Activated CD8-positive, alpha-beta memory T cell treated with anti-CD3 and anti-CD28 coated beads, Interleukin-2, amount 50 U/mL, for 1 hour (primary cell): Measurements from ENCODE around the gene SUSD2.
"Not testable (repeated sequence)": the region's sequence is repeated elsewhere in the genome, so short reads cannot be mapped to it uniquely, and the experiment has no call there.

Experiments
- DNase-seq: peaks from one replicate; pipeline ENCODE4 v3.0.0-alpha.2; 2020; ENCODE audit errors: extremely low read depth

SUSD2 gene, protein sequence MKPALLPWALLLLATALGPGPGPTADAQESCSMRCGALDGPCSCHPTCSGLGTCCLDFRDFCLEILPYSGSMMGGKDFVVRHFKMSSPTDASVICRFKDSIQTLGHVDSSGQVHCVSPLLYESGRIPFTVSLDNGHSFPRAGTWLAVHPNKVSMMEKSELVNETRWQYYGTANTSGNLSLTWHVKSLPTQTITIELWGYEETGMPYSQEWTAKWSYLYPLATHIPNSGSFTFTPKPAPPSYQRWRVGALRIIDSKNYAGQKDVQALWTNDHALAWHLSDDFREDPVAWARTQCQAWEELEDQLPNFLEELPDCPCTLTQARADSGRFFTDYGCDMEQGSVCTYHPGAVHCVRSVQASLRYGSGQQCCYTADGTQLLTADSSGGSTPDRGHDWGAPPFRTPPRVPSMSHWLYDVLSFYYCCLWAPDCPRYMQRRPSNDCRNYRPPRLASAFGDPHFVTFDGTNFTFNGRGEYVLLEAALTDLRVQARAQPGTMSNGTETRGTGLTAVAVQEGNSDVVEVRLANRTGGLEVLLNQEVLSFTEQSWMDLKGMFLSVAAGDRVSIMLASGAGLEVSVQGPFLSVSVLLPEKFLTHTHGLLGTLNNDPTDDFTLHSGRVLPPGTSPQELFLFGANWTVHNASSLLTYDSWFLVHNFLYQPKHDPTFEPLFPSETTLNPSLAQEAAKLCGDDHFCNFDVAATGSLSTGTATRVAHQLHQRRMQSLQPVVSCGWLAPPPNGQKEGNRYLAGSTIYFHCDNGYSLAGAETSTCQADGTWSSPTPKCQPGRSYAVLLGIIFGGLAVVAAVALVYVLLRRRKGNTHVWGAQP

DNA sequence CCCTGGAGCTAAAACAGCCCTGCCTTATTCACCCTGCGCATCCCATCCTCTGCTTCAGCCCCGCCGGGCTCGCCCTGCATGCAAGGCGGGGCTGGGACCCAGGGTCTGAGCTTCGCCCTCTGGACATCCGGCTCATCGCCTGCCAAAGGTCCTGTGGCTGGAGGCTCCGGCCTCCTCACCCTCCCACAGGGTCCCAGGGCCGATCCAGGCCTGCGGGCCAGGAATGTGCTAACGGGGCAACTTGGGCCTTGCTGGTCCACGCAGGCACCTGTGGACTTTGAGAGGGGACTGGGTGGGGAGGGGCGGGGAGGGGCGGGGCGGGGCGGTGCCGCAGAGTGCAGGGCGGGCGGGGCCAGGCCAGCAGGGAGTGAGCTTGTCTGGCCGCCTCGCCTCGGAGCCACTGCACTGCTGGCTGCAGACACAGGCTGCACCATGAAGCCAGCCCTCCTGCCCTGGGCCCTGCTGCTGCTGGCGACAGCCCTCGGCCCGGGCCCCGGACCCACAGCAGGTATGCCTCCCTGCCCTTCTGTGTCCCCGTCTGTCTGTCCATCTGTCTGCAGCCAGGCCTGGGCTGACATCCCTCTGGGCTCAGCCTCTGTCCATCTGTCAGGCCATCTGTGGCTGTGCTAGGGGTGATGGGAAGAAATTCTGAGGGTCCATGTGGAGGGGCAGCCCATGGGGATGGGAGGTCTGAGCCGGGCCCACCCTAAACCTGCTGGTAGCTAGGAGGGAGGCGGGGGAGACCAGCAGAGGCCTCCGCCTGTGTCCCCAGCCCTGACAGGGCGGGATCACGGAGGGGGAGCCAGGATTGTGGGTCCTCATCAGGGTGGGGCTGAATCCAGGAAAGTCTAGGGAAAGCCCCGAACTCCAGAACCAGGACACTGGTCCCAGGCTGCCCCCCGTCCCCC is at the start of gene SUSD2:
Gene SUSD2 (plus strand): TSS at position 400 of the 908 bp plus-strand sequence. CDS start 33 bp downstream, at position 433.
- DNase-seq, result no peak

DNA sequence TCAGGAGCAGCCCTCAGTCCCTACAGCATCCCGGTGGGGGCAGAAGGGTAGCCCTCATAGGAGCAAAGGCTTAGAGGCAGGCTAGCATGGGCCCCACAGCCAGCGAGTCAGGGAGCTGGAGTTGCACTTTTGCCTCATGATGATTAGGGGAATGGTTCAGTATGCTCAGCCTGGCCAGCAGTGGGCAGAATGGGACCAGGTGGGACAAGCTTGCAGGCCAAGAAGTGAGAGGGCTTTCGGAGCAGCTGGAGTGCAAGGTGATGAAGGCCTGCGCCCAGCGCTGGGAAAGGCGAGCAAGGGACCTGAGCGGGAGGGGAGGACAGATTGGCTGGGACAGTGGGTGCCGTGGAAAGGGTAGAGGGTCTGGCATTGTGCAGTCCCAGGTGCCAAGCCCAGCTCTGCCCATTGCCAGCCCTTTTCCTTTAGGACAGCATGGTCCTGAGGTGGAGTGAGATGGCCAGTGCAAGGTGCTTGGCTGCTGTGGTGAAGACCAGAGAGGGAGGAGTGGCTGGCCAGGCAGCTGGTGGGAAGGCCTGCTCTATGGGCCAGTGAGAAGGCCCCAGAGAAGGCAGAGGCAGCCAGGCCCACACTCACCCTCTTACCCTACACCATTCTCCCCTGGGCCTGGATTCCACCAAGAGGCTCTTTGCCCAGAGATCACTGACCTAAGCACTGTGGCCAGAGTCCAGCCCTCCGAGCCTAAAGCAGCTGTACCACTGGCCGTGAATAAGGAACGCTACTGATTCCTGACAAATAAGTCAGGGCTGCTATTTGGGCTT is 47.9 kb upstream of the SUSD2 start:
- no peak for DNase-seq

DNA sequence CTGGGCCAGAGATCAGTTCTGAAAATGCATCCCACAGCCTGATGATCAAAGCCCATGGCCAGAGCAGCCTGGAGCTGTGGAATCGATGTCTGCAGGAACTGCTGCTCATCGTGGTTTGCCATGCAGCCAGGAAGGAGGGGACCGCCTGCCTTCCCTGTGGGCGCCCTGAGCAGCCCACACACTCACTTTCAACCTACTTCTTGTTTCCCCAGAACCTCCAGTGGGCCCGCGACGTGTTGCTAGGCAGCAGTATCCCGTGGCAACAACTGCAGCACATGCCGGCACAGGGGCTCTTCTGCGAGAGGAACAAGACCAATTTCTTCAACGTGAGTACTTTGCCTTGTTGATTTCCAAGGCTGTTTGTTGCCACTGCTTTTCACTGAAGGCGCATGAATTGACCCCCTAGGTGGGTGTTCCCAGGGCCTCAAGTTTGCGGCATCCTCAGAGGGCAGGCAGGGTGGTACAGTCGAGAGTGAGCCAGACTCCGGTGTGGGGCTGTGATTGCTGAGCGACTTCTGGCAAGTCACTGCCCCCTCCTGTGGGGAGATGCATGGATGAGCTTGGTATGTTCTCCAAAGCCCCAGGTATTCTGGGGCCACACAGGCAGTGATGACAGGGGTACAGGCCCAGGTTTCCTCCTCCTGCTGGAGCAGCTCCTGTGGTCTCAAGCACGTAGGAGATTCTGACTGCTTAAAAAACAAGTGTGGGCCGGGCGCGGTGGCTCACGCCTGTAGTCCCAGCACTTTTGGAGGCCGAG is 47.0 kb upstream of the SUSD2 start:
- DNase-seq, result peak; percentile 70

DNA sequence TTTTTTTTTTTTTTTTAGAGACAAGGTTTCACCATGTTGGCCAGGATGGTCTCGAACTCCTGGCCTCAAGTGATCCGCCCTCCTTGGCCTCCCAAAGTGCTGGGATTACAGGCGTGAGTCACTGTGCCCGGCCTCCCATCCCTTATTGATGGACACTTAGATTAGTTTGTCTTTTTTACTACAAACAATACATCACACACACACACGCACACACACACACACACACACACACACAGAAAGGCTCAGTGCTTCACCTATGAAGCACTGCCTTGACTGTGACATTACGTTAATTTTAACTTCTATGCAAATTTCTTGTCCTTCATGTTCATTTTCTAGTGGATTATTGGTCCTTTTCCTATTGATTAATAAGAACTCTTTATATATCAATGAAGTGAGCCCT is 44.8 kb upstream of the SUSD2 start:
- DNase-seq, result not testable (repeated sequence)

DNA sequence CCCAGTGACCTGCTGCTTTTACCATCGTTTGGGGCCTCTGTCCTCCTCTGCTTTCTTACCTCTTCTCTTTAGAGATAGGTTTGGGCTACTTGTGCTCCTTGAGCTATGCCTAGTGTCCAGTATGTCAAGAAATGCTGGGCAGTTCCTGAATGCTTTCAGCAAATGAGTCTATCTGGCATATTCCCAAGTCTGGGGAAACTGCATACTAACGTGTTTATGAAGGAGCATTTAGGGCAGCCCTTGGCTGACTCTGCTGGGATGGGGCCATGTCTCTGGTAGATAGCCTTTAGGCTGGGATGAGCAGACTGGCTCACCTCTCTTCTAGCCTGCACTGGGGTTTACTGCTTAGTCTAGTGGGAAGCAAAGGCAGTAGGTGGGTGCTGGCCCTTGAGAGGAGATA is 43.7 kb upstream of the SUSD2 start:
- DNase-seq, result no peak

DNA sequence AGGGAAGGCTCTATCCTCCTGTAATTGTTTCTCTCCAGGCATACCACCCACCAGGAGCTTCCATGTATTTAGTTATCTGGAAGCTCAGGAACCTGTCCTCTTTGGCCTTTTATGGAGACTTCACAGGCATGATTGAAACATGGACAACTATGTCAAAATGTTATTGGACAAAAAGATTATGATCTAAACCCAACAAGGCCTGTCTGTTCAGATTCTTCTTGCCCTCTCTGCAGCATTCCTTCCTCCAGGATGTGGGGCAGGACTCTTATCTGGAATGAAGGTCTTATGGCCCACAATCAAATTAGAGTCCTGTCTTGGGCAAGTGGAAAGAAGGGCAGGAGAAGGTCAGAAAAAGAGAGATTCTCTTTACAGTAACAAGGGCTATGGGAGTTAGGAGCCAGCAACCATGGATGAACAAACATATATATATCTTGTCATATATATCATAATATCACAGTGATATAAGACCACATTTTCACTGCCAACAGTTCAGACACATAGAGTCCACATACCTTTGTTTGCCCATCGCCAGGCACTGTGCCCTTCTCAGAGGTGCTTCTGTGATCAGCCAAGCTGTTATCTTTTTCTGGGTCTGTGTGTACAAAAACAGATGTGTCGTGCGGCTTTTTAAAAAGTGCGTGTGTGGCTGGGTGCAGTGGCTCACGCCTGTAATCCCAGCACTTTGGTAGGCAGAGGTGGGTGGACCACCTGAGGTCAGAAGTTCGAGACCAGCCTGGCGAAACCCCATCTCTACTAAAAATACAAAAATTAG is 42.5 kb upstream of the SUSD2 start:
- DNase-seq, result no peak

DNA sequence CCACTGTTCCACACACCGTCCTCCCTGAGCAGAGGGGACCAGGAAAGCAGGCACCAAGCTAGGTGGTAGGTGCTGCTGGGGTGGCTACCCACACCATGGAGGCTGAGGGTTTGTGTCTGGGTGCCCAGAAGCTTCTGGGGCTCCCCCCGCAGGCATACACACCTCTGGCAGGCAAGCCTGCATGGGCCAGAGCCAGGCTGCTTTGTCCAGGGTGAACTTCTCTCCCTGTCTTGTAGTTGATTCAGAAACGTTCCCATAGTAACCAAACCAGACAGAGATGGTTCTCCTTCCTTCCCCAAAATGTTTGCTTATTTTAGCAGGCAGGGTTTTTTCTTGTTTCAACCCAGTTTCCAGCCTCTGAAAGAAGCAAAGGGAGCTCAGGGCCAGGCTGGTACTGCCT is 40.9 kb upstream of the SUSD2 start:
- no peak for DNase-seq

DNA sequence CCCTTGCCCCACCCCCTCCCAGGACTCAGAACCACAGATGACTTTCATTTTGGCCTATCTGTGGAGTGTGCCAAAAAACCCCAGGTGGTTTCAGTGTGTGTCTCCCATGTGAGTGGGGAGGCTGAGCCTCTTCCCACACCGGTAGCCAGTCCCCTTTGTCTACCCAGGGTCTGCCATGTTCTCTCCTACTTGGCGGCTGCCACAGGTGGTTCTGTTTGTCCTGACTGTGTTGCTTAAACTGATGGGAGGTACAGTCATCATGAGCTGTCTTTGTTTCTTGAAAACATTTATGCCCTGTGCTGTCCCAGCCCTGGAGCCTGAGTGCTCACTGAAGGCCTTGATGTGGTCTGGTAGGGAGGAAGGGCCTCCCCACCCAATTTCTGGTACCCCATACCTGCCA is 39.7 kb upstream of the SUSD2 start:
- no peak for DNase-seq

DNA sequence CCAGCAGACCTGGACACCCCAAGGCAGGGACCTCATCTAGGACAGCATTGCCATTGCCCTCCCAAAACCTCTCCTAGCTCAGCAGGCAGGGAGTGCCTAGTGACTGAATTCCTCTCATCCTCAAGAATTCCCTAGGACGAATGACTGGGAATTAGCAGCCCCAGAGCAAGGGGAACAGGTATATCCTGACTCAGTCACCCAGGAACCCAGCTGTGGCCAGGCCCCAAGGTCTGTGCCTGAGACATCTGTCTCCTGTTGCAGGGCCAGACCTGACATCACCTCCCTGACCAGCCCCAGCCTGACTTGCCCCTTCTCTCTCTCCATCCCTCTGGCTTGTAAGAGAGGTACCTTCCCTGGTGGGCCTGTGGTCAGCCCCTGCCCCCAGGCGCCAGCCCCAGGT is 39.0 kb upstream of the SUSD2 start:
- no peak for DNase-seq

DNA sequence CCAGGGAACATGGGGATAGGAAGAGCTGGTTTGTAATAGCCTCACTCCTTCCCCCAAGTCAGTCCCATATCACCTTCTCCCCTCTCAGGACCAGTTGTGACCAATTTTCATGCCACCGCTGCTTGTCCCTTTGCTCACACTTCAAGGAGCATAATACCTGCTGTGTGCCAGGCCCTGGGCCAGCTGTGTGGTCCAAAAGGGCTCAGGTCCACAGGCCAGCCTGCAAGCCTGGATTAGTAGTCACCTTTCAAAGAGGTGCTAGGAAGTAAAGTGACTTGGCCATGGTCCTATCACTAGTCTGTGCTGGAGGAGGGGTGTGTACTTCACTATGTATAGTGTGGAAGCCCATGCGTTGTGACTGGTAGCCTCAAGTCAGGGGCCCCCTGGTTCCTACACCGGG is 38.5 kb upstream of the SUSD2 start:
- DNase-seq, result no peak

DNA sequence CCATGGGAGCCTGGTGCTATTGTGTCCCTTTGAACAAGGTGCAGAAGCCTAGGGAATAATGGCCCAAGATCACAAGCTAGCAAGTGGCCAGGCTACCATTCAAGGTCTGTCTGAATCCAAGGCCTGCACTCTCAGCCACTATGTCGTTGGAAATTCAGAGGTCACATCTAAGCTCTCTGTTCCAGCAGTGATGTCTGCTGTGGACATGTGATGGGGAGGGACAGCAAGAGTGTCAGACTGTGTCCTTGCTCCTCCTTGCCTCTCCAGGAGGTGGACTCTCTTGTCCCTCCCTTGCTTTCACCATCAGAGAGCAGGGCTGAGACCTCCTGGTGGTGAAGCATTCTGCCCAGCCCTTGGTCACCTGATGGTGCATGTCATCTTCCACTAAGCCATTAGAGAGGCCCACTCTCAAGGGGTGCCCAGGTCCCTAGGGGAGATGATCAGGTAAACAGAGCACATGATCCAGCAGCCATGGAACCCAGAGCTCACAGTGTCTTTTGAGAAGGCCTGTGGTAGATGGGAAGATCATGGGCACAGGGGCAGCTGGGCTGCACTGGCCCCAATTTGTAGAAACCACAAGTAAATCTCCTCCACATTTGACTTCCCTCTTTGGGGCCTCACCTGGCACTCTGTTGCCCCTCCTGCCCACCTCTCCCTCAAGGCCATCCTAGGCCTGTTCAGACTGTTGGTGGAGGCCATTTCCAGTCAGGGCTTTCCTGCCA is 37.1 kb upstream of the SUSD2 start:
- no peak for DNase-seq

DNA sequence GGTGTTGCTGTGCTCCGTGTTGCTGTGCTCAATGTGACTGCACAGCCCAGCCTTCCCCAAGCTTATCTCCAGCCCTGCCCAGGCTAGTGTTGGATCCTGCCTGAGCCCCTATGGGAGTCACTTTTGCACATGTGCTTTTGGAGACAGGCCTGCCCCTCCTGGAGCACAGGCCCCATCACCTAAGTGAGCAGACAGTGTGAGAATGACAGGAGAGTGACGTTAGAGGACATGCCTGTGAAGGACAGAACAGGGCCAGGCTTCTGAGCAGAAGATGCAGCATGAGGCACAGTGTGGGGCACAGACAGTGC is 36.6 kb upstream of the SUSD2 start:
- DNase-seq, result no peak

DNA sequence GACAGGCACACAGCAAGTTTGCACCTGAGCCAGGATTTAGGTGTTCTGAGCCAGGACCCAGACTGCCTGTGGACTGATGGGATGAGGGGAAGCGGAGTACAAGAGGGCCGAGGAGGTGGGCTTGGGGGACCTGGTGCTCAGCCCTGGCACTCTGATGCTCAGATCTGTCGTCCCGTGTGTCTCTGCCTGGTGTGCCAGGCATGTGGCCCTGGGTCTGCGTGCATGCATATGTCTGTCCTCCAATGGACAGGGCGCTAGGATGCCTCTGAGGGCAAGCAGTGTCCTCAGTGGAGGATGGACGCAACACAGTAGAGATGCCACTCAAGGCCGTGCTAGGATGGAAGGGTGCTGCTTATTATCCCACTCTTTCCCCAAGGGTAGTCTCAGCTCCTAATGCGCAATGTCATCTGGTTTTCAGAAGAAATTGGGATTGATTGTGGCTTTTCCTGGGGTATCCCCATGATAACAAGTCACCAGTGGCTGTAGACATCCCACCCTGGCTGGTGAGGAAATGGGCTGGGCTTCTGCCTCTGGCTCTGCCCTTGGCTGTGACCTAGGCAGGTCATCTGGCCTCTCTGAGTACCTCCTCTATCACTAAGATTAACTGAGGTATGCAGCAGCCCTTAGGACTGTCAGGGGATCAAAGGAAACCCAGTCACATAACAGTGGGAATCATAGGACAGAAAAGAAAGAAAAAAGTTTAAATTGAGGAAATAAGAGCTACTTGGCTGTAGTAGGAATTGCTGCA is 35.7 kb upstream of the SUSD2 start:
- DNase-seq, result no peak

DNA sequence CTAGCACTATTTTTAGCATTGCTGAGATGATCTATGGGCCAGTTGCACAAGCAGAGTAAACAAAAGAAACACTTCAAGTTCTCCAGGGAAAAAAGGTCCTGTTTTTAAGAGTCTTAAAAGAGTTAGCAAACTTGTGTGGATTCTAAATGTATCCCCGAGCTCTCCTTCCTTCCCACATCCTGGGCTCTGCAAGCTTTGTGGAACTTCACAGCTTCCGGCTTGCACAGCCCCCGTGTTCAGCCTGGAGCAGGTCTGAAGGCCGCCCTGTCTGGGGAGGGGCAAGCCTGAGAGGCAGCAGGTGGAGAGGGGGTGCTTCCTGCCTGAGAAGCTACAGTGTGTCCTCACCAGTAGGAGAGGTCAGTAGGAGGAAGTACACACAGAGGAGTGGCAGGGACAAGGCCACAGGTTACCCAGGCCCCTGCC is 35.1 kb upstream of the SUSD2 start:
- DNase-seq, result no peak

DNA sequence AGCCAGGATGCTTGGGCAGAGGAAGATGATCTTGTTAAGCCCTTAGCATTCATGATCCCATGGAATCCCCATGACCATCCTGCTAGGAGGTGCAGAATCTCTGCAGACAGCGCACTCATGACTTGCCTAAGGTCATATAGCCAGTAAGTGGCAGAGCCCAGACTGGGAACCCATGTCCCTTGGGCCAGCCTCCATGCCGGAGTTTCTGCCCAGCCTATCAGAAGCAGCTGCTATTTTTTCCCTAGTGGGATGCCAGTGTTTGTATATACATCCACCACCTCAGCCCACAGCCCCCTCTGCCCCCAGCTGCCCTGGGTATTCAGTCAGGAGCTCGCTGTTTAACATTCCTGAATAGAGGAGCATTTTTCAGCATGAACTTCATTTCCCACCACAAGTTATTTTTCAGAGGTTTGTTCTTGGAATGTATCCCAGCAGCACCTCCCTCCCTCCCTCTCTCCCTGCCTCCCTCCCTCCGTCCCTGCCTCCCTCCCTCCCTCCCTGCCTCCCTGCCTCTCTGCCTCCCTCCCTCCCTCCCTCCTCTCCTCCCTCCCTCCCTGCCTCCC is 34.4 kb upstream of the SUSD2 start:
- DNase-seq, result no peak

DNA sequence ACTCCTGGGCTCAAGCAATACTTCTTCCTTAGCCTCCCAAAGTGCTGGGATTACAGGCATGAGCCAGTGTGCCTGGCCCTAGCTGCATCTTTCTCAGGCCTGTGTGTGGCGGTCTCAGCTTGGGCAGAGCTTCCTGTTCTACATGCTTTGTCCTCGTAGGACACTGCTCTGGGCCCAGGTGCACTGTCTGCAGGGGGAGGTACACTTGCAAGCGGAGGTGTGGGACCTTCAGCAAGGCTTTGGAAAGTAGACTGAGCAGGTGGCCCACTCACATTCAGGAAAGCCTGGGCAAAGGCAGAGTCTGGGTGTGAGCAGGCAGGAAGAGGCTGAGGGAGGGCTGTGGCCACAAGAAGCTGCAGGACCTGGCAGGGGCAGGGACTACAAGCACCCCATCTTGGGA is 33.6 kb upstream of the SUSD2 start:
- no peak for DNase-seq

DNA sequence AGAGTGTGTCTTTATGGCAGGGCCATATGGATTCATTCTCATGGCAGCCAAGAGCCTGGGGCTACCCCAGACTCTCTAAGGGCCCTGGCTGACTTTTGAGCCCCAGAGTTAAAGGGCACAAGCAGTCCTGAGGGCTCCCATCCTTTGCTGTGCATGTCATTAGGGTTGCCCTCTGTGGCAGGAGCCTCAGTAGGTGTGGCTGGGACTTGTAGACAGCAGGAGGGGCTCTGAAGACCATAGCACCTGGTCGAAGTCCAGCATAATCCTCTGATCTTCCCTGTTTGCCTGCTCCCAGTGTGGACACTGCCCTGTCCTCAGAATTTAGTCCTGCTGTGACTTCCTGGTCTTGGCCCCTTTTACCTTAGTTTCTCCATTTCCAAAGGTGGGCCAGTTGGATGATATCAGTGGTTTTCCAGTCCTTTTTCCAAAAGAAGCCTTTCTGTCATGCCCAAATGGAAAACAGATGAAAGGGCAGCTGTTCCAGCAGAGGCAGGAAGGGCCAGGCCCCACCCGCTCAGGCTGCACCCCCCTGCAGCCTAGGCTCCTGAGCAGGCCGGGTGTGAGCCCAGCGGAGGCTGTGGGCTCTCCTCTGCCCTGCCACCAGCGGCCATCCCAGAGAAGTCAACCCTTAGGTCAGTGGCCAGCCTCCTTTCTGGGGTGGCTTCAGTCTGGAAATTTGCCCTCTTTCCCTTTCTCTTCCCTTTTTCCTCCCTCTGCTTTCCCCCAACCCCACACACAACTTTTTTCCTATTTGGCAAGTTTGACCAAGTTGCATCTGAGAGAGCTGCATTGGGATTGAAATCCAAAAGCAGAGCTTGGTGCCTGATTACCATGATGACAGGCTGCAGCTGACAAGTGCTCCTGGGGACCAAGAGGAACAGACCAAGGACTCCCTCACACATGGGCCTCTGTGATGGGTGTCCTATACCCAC is 32.8 kb upstream of the SUSD2 start:
- no peak for DNase-seq
